ENCODE measurements around the gene NARS2.

DNA sequence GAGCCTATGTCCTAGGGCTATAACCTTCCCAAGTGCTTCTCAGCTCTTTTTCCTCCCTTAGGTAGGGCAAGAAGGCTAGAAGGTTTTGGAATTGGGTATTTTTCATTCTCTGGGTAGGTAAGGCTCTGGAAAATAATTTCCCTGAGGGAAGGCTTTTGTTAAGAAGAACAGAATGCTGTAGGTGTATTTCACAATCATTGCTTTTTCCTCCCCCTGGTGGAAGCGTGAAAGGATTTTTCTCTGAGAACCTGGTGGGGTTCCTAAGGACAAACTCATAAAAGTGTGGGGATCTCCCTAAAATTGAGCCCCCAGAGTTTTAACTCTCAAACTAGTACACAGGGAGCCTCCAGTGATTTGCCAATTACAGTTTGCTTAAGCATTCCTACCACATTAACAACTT lies 41.1 kb upstream of the NARS2 start:
- TF ChIP-seq CTCF (IDR thresholded peaks at IDR 0.05), result no peak
- no peak for TF ChIP-seq POLR2A (IDR thresholded peaks at IDR 0.05)
- no peak for TF ChIP-seq POLR2AphosphoS5 (IDR thresholded peaks at IDR 0.05)

Data from gastroesophageal sphincter (tissue), 3 donors.